ENCODE data around the gene PCYT1A. TPM values are rescaled to one million over a fixed set of nuclear protein-coding genes. Genes with fewer than 3 reads are reported as not detected.
"Not testable (repeated sequence)": the region's sequence is repeated elsewhere in the genome, so short reads cannot be mapped to it uniquely, and the experiment has no call there.

The PCYT1A gene
- total RNA-seq, 1 donor: 86.1 TPM

GRCh38 chr3:196254376-196255283 is 32.9 kb downstream of the PCYT1A start:
- Histone ChIP-seq H3K27ac (ENCODE audit: low read depth, low read length) (no peak overlapping the region), H3K9me3 (ENCODE audit: low read depth, low read length) (no peaks in the 10 kb centered on the region), H2AFZ (ENCODE audit: low read length) (no peak overlapping the region), H4K20me1 (ENCODE audit: insufficient read depth, low read length) (peaks cover 26% of the 10 kb centered on the region), H3K79me2 (ENCODE audit: insufficient read depth, low read length) (peaks cover 33% of the 10 kb centered on the region), H3K4me3 (ENCODE audit: insufficient read depth, low read length) (no peak overlapping the region), H3K4me2 (ENCODE audit: insufficient read depth, low read length) (no peak overlapping the region), H3K4me1 (ENCODE audit: insufficient read depth, low read length) (no peaks in the 10 kb centered on the region), H3K27me3 (ENCODE audit: insufficient read depth, low read length) (no peaks in the 10 kb centered on the region), H3K36me3 (ENCODE audit: insufficient read depth, low read length) (peaks cover 38% of the 10 kb centered on the region)
- no peak for TF ChIP-seq CTCF (IDR thresholded peaks at IDR 0.05; ENCODE audit: extremely low read depth, low read depth, low read length)
- no peak for DNase-seq (ENCODE audit: insufficient read length, low spot score, missing footprints)

- DNase-seq (ENCODE audit: insufficient read length, low spot score, missing footprints): no peak
- Histone ChIP-seq H2AFZ (ENCODE audit: low read length) (no peak overlapping the region), H3K27ac (ENCODE audit: low read depth, low read length) (no peak overlapping the region), H3K4me2 (ENCODE audit: insufficient read depth, low read length) (no peak overlapping the region), H3K36me3 (ENCODE audit: insufficient read depth, low read length) (peaks cover 35% of the 10 kb centered on the region), H4K20me1 (ENCODE audit: insufficient read depth, low read length) (peaks cover 20% of the 10 kb centered on the region), H3K4me3 (ENCODE audit: insufficient read depth, low read length) (no peak overlapping the region), H3K27me3 (ENCODE audit: insufficient read depth, low read length) (no peaks in the 10 kb centered on the region), H3K79me2 (ENCODE audit: insufficient read depth, low read length) (peaks cover 30% of the 10 kb centered on the region), H3K9me3 (ENCODE audit: low read depth, low read length) (no peaks in the 10 kb centered on the region), H3K4me1 (ENCODE audit: insufficient read depth, low read length) (peaks cover 7% of the 10 kb centered on the region)
- TF ChIP-seq CTCF (IDR thresholded peaks at IDR 0.05; ENCODE audit: extremely low read depth, low read depth, low read length): no peak
Measured at GRCh38 chr3:196251918-196252317, 35.6 kb downstream of the PCYT1A start.

DNA sequence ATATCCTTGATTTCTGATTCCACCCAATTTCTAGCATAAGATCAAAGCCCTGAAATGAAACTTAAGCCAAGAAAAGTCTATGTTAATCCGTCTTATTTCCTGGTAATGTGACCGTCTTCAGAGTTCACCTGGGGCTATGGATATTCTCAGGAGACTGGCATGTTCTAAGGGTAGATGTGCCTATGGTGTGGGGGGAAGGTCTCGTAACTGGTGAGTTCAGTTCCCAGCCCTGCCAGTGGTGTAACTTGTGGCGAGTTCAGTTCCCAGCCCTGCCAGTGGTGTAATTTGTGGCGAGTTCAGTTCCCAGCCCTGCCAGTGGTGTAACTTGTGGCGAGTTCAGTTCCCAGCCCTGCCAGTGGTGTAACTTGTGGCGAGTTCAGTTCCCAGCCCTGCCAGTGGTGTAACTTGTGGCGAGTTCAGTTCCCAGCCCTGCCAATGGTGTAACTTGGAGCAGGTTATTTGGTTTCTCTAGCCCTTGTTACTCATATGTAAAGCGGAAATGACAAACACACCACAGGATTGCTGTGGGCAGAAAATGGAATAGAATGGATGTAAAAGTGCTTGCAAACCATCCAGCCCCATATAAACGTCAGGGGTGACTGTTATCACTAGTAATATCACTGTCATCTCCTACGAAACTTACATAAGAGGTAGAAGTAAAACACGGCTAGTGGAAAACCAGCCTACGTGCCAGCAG is 40.8 kb downstream of the PCYT1A start:
- H2AFZ ChIP-seq (ENCODE audit: low read length): no peak overlapping the region
- no peaks in the 10 kb centered on the region for H3K27me3 ChIP-seq (ENCODE audit: insufficient read depth, low read length)
- H3K4me3 ChIP-seq (ENCODE audit: insufficient read depth, low read length): no peak overlapping the region
- H3K27ac ChIP-seq (ENCODE audit: low read depth, low read length): peak overlapping the region; percentile 54
- no peak for TF ChIP-seq CTCF (IDR thresholded peaks at IDR 0.05; ENCODE audit: extremely low read depth, low read depth, low read length)
- H3K4me1 ChIP-seq (ENCODE audit: insufficient read depth, low read length): peaks cover 7% of the 10 kb centered on the region
- H3K79me2 ChIP-seq (ENCODE audit: insufficient read depth, low read length): peaks cover 28% of the 10 kb centered on the region
- peaks cover 8% of the 10 kb centered on the region for H4K20me1 ChIP-seq (ENCODE audit: insufficient read depth, low read length)
- DNase-seq (ENCODE audit: insufficient read length, low spot score, missing footprints): peak; percentile 97
- H3K36me3 ChIP-seq (ENCODE audit: insufficient read depth, low read length): peaks cover 31% of the 10 kb centered on the region
- no peaks in the 10 kb centered on the region for H3K9me3 ChIP-seq (ENCODE audit: low read depth, low read length)
- no peak overlapping the region for H3K4me2 ChIP-seq (ENCODE audit: insufficient read depth, low read length)

DNA sequence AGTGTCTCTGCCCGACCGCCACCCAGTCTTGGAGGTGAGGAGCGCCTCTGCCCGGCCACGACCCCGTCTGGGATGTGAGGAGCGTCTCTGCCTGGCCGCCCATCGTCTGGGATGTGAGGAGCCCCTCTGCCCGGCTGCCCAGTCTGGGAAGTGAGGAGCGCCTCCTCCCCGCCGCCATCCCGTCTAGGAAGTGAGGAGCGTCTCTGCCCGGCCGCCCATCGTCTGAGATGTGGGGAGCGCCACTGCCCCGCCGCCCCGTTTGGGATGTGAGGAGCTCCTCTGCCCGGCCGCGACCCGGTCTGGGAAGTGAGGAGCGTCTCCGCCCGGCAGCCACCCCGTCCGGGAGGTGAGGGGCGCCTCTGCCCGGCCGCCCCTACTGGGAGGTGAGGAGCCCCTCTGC is 43.4 kb downstream of the PCYT1A start:
- DNase-seq (ENCODE audit: insufficient read length, low spot score, missing footprints); H4K20me1 ChIP-seq (ENCODE audit: insufficient read depth, low read length); H3K4me3 ChIP-seq (ENCODE audit: insufficient read depth, low read length); H2AFZ ChIP-seq (ENCODE audit: low read length); H3K27me3 ChIP-seq (ENCODE audit: insufficient read depth, low read length); H3K4me2 ChIP-seq (ENCODE audit: insufficient read depth, low read length); H3K4me1 ChIP-seq (ENCODE audit: insufficient read depth, low read length); H3K9me3 ChIP-seq (ENCODE audit: low read depth, low read length); H3K27ac ChIP-seq (ENCODE audit: low read depth, low read length): not testable (repeated sequence)
- Histone ChIP-seq H3K79me2 (ENCODE audit: insufficient read depth, low read length) (peaks cover 12% of the 10 kb centered on the region), H3K36me3 (ENCODE audit: insufficient read depth, low read length) (peaks cover 44% of the 10 kb centered on the region)

Data from osteoblast (primary cell).